ACC112 (cell line): ENCODE data around the gene VSTM4.

Experiments used
- H2AFZ ChIP-seq: fragments of 200-600 bp; sonication (generic); one replicate; pipeline ENCODE4 v1.6.0; 2017; ENCODE audit warnings: antibody characterized with exemption, low read length; ENCODE audit not compliant: unreplicated experiment
- H3K27ac ChIP-seq: fragments of 200-600 bp; sonication (generic); 2 replicates; pipeline ENCODE4 v1.5.1; 2014; ENCODE audit warnings: low read depth, mild to moderate bottlenecking, antibody characterized with exemption, low read length, moderate library complexity
- H3K27me3 ChIP-seq: fragments of 200-600 bp; sonication (generic); 2 replicates; pipeline ENCODE4 v1.6.1; 2014; ENCODE audit warnings: mild to moderate bottlenecking, antibody characterized with exemption, low read length, moderate library complexity, mixed read lengths; ENCODE audit not compliant: insufficient read depth
- H3K36me3 ChIP-seq: fragments of 200-600 bp; sonication (generic); 2 replicates; pipeline ENCODE4 v1.6.1; 2016; ENCODE audit warnings: mild to moderate bottlenecking, antibody characterized with exemption, low read length, moderate library complexity, mixed read lengths; ENCODE audit not compliant: insufficient read depth
- H3K4me1 ChIP-seq: fragments of 200-600 bp; sonication (generic); one replicate; pipeline ENCODE4 v1.6.1; 2016; ENCODE audit warnings: low read length, mixed read lengths; ENCODE audit not compliant: insufficient read depth, unreplicated experiment, control insufficient read depth
- H3K4me3 ChIP-seq: fragments of 200-600 bp; sonication (generic); 2 replicates; pipeline ENCODE4 v1.5.1; 2014; ENCODE audit warnings: mild to moderate bottlenecking, low read depth, low read length
- H3K79me2 ChIP-seq: fragments of 200-600 bp; sonication (generic); one replicate; pipeline ENCODE4 v1.6.0; 2016; ENCODE audit warnings: low read length; ENCODE audit not compliant: control insufficient read depth, unreplicated experiment, insufficient read depth

The VSTM4 gene

GRCh38 chr10:48985621-48986158 is 129.6 kb downstream of the VSTM4 start:
- H2AFZ ChIP-seq = no peak overlapping the region
- H3K79me2 ChIP-seq = no peaks in the 10 kb centered on the region
- H3K27me3 ChIP-seq = peaks cover 4% of the 10 kb centered on the region; the same call in 1 of the 2 replicates
- no peaks in the 10 kb centered on the region for H3K36me3 ChIP-seq
- no peak overlapping the region for H3K4me3 ChIP-seq
- H3K27ac ChIP-seq = no peak overlapping the region
- H3K4me1 ChIP-seq = no peaks in the 10 kb centered on the region

- Histone ChIP-seq H3K27me3 (peaks cover 11% of the 10 kb centered on the region; the same call in 1 of the 2 replicates), H3K79me2 (no peaks in the 10 kb centered on the region), H3K27ac (no peak overlapping the region), H3K4me3 (no peak overlapping the region), H3K4me1 (no peaks in the 10 kb centered on the region), H2AFZ (no peak overlapping the region), H3K36me3 (no peaks in the 10 kb centered on the region)
Observed at GRCh38 chr10:48983648-48984351, 131.5 kb downstream of the VSTM4 start.

- H3K4me1 ChIP-seq = no peaks in the 10 kb centered on the region
- peaks cover 11% of the 10 kb centered on the region; the same call in 1 of the 2 replicates for H3K27me3 ChIP-seq
- H3K79me2 ChIP-seq = no peaks in the 10 kb centered on the region
- H2AFZ ChIP-seq = no peak overlapping the region
- H3K4me3 ChIP-seq = no peak overlapping the region
- no peak overlapping the region for H3K27ac ChIP-seq
- H3K36me3 ChIP-seq = no peaks in the 10 kb centered on the region
Observed at GRCh38 chr10:48982584-48982983, 132.7 kb downstream of the VSTM4 start.

GRCh38 chr10:48981310-48981907 is 133.9 kb downstream of the VSTM4 start:
- H3K36me3 ChIP-seq = no peaks in the 10 kb centered on the region
- H3K79me2 ChIP-seq = no peaks in the 10 kb centered on the region
- H3K4me3 ChIP-seq = no peak overlapping the region

GRCh38 chr10:48978318-48978717 is 137.0 kb downstream of the VSTM4 start:
- Histone ChIP-seq H3K36me3 (no peaks in the 10 kb centered on the region), H3K27ac (no peak overlapping the region), H3K79me2 (no peaks in the 10 kb centered on the region), H3K4me1 (no peaks in the 10 kb centered on the region), H3K27me3 (peaks cover 20% of the 10 kb centered on the region; the same call in 1 of the 2 replicates), H2AFZ (no peak overlapping the region), H3K4me3 (no peak overlapping the region)

More at GRCh38 chr10:48981310-48981907, 133.9 kb downstream of the VSTM4 start:
- Histone ChIP-seq H3K4me1 (no peaks in the 10 kb centered on the region), H2AFZ (no peak overlapping the region), H3K27ac (no peak overlapping the region), H3K27me3 (peaks cover 11% of the 10 kb centered on the region; the same call in 1 of the 2 replicates)

- no peak overlapping the region for H3K4me3 ChIP-seq
- no peak overlapping the region for H2AFZ ChIP-seq
- H3K36me3 ChIP-seq = no peaks in the 10 kb centered on the region
- no peaks in the 10 kb centered on the region for H3K79me2 ChIP-seq
- no peaks in the 10 kb centered on the region for H3K4me1 ChIP-seq
- peaks cover 32% of the 10 kb centered on the region for H3K27me3 ChIP-seq
- no peak overlapping the region for H3K27ac ChIP-seq
Observed at GRCh38 chr10:48976196-48976595, 139.1 kb downstream of the VSTM4 start.

GRCh38 chr10:48974510-48975156 is 140.7 kb downstream of the VSTM4 start:
- H3K36me3 ChIP-seq = no peaks in the 10 kb centered on the region
- peaks cover 27% of the 10 kb centered on the region for H3K27me3 ChIP-seq
- no peaks in the 10 kb centered on the region for H3K79me2 ChIP-seq
- no peak overlapping the region for H2AFZ ChIP-seq
- H3K4me3 ChIP-seq = no peak overlapping the region
- H3K27ac ChIP-seq = no peak overlapping the region
- H3K4me1 ChIP-seq = no peaks in the 10 kb centered on the region

- Histone ChIP-seq H3K36me3 (no peaks in the 10 kb centered on the region), H3K79me2 (no peaks in the 10 kb centered on the region), H3K4me1 (no peaks in the 10 kb centered on the region), H3K4me3 (no peak overlapping the region), H3K27me3 (peaks cover 26% of the 10 kb centered on the region), H2AFZ (no peak overlapping the region), H3K27ac (no peak overlapping the region)
Observed at GRCh38 chr10:48973065-48973464, 142.3 kb downstream of the VSTM4 start.

GRCh38 chr10:48970654-48971053 is 144.7 kb downstream of the VSTM4 start:
- no peak overlapping the region for H3K4me3 ChIP-seq
- H3K27me3 ChIP-seq = peaks cover 42% of the 10 kb centered on the region
- H3K36me3 ChIP-seq = no peaks in the 10 kb centered on the region

GRCh38 chr10:48970046-48970445 is 145.3 kb downstream of the VSTM4 start:
- no peaks in the 10 kb centered on the region for H3K79me2 ChIP-seq
- no peaks in the 10 kb centered on the region for H3K36me3 ChIP-seq
- no peaks in the 10 kb centered on the region for H3K4me1 ChIP-seq
- H2AFZ ChIP-seq = no peak overlapping the region
- H3K27ac ChIP-seq = no peak overlapping the region
- peaks cover 37% of the 10 kb centered on the region for H3K27me3 ChIP-seq
- H3K4me3 ChIP-seq = no peak overlapping the region

More at GRCh38 chr10:48970654-48971053, 144.7 kb downstream of the VSTM4 start:
- Histone ChIP-seq H3K79me2 (no peaks in the 10 kb centered on the region), H3K4me1 (no peaks in the 10 kb centered on the region), H2AFZ (no peak overlapping the region), H3K27ac (no peak overlapping the region)
